Measurements from ENCODE around the gene ACHE. TPM values are rescaled to one million over a fixed set of nuclear protein-coding genes. Genes with fewer than 3 reads are reported as not detected.

ACHE gene
- total RNA-seq, 1 donor: under 0.01 TPM

GRCh38 chr7:100882785-100883526 is 12.7 kb downstream of the ACHE start:
- Histone ChIP-seq H2AFZ (ENCODE audit: low read length) (no peak overlapping the region), H3K27ac (ENCODE audit: low read depth, low read length) (no peak overlapping the region), H4K20me1 (ENCODE audit: insufficient read depth, low read length) (peaks cover 24% of the 10 kb centered on the region), H3K27me3 (ENCODE audit: insufficient read depth, low read length) (no peaks in the 10 kb centered on the region), H3K36me3 (ENCODE audit: insufficient read depth, low read length) (peaks cover 91% of the 10 kb centered on the region), H3K4me1 (ENCODE audit: insufficient read depth, low read length) (no peaks in the 10 kb centered on the region), H3K4me2 (ENCODE audit: insufficient read depth, low read length) (no peak overlapping the region), H3K9me3 (ENCODE audit: low read depth, low read length) (no peaks in the 10 kb centered on the region), H3K79me2 (ENCODE audit: insufficient read depth, low read length) (peaks cover 83% of the 10 kb centered on the region), H3K4me3 (ENCODE audit: insufficient read depth, low read length) (no peak overlapping the region)
- peak; percentile 51 for DNase-seq (ENCODE audit: insufficient read length, low spot score, missing footprints)
- TF ChIP-seq CTCF (IDR thresholded peaks at IDR 0.05; ENCODE audit: extremely low read depth, low read depth, low read length): no peak

GRCh38 chr7:100882201-100882600 is 13.5 kb downstream of the ACHE start:
- Histone ChIP-seq H4K20me1 (ENCODE audit: insufficient read depth, low read length) (peaks cover 28% of the 10 kb centered on the region), H3K4me1 (ENCODE audit: insufficient read depth, low read length) (no peaks in the 10 kb centered on the region), H2AFZ (ENCODE audit: low read length) (no peak overlapping the region), H3K79me2 (ENCODE audit: insufficient read depth, low read length) (peaks cover 83% of the 10 kb centered on the region), H3K9me3 (ENCODE audit: low read depth, low read length) (no peaks in the 10 kb centered on the region), H3K27me3 (ENCODE audit: insufficient read depth, low read length) (no peaks in the 10 kb centered on the region), H3K27ac (ENCODE audit: low read depth, low read length) (no peak overlapping the region), H3K4me2 (ENCODE audit: insufficient read depth, low read length) (no peak overlapping the region), H3K36me3 (ENCODE audit: insufficient read depth, low read length) (peaks cover 91% of the 10 kb centered on the region), H3K4me3 (ENCODE audit: insufficient read depth, low read length) (no peak overlapping the region)
- TF ChIP-seq CTCF (IDR thresholded peaks at IDR 0.05; ENCODE audit: extremely low read depth, low read depth, low read length): no peak
- DNase-seq (ENCODE audit: insufficient read length, low spot score, missing footprints): peak; percentile 80

GRCh38 chr7:100881136-100881535 is 14.6 kb downstream of the ACHE start:
- H3K4me3 ChIP-seq (ENCODE audit: insufficient read depth, low read length): no peak overlapping the region
- peaks cover 83% of the 10 kb centered on the region for H3K79me2 ChIP-seq (ENCODE audit: insufficient read depth, low read length)
- peaks cover 89% of the 10 kb centered on the region for H3K36me3 ChIP-seq (ENCODE audit: insufficient read depth, low read length)
- peak; percentile 42 for DNase-seq (ENCODE audit: insufficient read length, low spot score, missing footprints)
- no peak overlapping the region for H3K27ac ChIP-seq (ENCODE audit: low read depth, low read length)
- no peaks in the 10 kb centered on the region for H3K27me3 ChIP-seq (ENCODE audit: insufficient read depth, low read length)
- TF ChIP-seq CTCF (IDR thresholded peaks at IDR 0.05; ENCODE audit: extremely low read depth, low read depth, low read length): no peak
- peaks cover 36% of the 10 kb centered on the region for H4K20me1 ChIP-seq (ENCODE audit: insufficient read depth, low read length)
- H3K4me1 ChIP-seq (ENCODE audit: insufficient read depth, low read length): peaks cover 9% of the 10 kb centered on the region
- no peaks in the 10 kb centered on the region for H3K9me3 ChIP-seq (ENCODE audit: low read depth, low read length)
- H2AFZ ChIP-seq (ENCODE audit: low read length): no peak overlapping the region
- no peak overlapping the region for H3K4me2 ChIP-seq (ENCODE audit: insufficient read depth, low read length)

- Histone ChIP-seq H3K4me2 (ENCODE audit: insufficient read depth, low read length) (no peak overlapping the region), H3K4me3 (ENCODE audit: insufficient read depth, low read length) (no peak overlapping the region), H2AFZ (ENCODE audit: low read length) (no peak overlapping the region), H3K9me3 (ENCODE audit: low read depth, low read length) (no peaks in the 10 kb centered on the region), H3K36me3 (ENCODE audit: insufficient read depth, low read length) (peaks cover 85% of the 10 kb centered on the region), H3K27ac (ENCODE audit: low read depth, low read length) (no peak overlapping the region), H3K27me3 (ENCODE audit: insufficient read depth, low read length) (no peaks in the 10 kb centered on the region), H3K4me1 (ENCODE audit: insufficient read depth, low read length) (peaks cover 14% of the 10 kb centered on the region), H4K20me1 (ENCODE audit: insufficient read depth, low read length) (peaks cover 39% of the 10 kb centered on the region), H3K79me2 (ENCODE audit: insufficient read depth, low read length) (peaks cover 85% of the 10 kb centered on the region)
- no peak for TF ChIP-seq CTCF (IDR thresholded peaks at IDR 0.05; ENCODE audit: extremely low read depth, low read depth, low read length)
- DNase-seq (ENCODE audit: insufficient read length, low spot score, missing footprints): no peak
Measured at GRCh38 chr7:100880645-100881044, 15.0 kb downstream of the ACHE start.
